GM04503 (cell line): ENCODE measurements around the gene RAB33B.
"Not testable (repeated sequence)": the region's sequence is repeated elsewhere in the genome, so short reads cannot be mapped to it uniquely, and the experiment has no call there.

Experiments used
- DNase-seq: peaks from one replicate; pipeline ENCODE4 v3.0.0-alpha.2; 2012; ENCODE audit warnings: low read depth

RAB33B gene

DNA sequence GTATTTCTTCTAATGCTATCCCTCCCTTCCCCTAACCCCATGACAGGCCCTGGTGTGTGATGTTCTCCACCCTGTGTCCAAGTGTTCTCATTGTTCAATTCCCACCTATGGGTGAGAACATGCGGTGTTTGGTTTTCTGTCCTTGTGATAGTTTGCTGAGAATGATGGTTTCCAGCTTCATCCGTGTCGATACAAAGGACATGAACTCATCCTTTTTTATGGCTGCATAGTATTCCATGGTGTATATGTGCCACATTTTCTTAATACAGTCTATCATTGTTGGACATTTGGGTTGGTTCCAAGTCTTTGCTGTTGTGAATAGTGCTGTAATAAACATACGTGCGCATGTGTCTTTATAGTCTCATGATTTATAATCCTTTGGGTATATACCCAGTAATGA lies 10.6 kb downstream of the RAB33B start:
- not testable (repeated sequence) for DNase-seq

DNA sequence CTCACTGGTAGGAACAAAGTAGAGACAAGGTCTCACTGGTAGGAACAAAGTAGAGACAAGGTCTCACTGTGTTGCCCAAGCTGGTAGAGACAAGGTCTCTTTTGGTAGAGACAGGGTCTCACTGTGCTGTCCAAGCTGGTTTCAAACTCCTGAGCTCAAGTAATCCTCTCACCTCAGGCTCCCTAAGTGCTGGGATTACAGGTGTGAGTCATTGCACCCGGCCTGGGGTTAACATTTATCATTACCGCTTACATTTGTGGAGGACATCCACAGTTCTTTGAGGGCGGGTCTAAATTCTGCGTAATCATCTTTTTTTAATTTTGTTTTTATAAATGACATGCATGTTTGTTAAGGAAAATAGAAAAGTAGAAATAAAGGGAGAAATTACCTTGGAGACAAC lies 12.0 kb downstream of the RAB33B start:
- DNase-seq, result no peak

DNA sequence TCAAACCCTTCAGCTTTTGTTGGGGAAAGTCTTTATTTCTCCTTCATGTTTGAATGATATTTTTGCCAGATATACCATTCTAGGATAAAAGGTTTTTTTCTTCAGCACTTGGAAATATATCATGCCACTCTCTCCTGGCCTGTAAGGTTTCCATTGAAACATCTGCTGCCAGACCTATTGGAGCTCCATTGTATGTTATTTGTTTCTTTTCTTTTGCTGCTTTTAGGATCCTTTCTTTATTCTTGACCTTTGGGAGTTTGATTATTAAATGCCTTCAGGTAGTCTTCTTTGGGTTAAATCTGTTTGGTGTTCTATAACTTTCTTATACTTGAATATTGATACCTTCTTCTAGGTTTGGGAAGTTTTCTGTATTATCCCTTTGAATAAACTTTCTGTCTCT lies 14.8 kb downstream of the RAB33B start:
- not testable (repeated sequence) for DNase-seq

DNA sequence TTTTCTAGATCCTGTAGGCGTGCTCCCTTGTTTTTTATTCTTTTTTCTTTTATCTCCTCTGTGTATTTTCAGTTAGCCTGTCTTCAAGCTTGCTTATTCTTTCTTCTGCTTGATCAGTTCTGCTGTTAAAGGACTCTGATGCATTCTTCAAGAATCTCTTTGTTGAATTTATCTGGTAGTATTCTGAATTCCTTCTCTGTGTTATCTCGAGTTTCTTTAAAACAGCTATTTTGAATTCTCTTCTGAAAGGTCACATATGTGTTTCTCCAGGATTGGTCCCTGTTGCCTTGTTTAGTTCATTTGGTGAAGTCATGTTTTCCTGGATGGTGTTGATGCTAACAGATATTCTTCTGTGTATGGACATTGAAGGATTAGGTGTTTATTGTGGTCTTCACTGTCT lies 15.3 kb downstream of the RAB33B start:
- DNase-seq, result no peak

DNA sequence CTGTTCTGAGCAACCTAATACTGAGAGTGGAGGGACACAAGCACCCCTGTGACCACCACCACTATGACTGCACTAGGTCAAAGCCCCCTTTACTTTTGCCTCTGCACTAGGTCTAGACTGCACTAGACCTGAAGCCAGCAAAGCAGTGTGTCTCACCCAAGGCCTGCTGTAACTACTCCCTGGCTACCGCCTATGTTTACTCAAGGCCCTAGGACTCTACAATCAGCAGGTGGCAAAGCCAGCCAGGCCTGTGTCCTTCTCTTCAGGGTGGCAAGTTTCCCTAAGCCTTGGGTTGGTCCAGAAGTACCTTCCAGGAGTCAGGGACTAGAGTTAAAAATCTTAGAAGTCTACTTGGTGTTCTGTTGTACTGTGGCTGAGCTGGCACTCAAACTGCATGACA lies 15.9 kb downstream of the RAB33B start:
- no peak for DNase-seq

DNA sequence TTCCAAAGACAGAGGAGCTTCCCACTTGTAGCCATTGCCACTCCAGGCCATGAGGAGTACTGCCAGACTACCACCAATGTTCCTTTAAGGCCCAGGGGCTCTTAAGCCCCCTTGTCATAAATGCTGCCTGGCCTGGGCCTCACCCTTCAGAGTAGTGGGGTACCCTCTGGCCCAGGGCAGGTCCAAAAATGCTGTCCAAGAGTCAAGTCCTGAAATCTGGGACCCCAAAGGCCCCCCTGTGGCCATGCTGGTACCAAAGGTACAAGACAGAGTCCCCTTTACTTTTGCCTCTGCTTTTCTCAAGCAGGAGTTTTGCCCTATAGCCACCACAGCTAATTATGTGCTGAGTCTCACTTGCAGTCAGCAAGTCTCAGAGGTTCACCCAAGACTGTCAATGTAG lies 16.4 kb downstream of the RAB33B start:
- DNase-seq, result no peak

DNA sequence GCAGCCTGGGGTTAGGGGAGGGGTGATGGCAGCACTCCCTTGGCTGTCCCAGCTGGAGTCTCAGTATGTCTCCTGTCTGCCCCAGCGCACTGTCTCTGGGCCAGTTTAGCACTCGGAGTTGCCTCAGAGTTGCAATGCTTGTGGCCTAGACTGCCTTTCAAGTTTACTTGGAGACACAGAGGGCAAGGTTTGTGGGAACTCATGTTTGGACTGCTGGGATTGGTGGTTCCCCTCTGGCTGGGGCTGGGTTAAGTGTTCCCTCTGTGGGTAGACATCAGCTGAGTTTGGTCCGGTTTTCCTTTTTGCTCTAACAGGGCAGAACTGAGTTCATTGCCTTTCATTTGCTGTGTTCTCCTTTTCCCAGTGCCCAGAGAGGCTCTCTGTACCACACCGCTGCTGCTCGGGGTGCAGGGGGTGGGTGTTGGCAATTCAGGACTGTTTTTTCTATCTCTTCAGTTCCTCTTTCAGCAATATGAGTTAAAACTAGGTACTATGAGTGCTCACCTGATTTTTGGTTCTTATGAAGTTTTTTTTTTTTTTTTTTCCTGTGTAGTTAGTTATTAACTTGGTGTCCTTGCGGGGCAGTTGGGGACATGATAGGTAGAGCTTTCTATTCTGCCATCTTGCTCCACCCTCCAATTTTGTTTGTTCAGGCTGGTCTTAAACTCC lies 17.2 kb downstream of the RAB33B start:
- no peak for DNase-seq

DNA sequence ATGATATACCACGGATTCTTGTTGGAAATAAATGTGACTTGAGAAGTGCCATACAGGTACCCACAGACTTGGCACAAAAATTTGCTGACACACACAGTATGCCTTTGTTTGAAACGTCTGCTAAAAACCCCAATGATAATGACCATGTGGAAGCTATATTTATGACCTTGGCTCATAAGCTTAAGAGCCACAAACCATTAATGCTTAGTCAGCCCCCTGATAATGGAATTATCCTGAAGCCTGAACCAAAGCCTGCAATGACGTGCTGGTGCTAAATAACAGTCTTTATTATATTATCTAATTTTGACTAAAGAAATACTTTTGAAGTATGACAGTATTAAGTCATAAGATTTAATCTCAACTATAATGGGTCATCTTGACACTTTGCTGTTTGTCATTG lies 18.9 kb downstream of the RAB33B start:
- no peak for DNase-seq

DNA sequence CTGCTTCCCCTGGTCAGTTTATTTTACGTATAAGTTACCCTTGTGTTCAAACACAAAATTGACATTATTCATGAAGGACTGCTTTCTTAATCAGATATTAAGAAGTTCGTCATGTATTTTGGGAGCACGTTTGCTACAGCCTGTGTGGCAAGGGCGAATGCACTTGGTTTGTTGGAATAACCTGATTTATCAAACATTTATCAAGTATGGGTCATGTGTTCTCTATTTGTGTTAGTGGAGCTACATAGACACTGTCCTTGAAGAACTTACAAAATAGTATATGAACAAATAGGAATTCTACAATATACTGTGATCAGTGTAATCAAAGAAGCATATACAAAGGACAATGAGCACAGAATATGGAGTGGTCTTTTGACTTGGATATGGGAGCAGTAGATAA lies 22.4 kb downstream of the RAB33B start:
- no peak for DNase-seq

DNA sequence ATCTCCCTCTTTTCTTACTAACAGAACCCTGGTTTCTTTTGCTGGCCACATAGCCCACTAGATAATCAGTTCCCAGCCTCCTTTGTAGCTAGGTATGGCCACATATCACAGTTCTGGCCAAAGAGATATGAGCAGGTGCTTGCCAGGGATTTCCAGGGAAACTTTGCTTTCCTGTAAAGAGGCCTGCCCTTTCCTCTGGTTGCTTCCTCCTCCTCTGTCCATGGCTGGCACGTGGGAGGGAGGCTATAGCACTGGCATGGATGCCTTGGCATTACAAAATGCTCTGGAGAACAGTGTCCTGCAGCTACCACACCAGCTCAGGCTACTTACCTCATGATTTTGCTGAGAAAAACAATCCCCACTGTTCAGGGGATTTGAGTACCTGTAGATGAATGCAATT lies 27.5 kb downstream of the RAB33B start:
- DNase-seq, result no peak

DNA sequence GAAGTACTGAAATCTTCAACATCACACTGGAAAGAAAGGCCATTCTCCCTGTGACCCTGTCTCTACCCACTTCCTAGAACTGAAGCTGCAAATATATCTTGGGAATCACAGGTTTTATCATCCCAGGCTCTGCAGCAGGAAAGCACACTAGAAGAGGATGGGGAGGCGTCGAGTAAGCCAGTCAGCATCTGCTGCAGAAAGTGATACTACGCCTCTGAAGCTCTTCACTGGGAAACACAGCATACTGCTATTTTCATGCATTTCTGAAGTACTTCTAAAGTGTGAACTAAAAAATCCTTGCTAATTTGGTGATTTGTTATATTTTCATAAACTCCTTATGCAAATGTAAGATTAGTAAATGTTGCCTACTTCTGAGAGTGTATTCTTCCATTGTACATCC lies 29.1 kb downstream of the RAB33B start:
- no peak for DNase-seq

DNA sequence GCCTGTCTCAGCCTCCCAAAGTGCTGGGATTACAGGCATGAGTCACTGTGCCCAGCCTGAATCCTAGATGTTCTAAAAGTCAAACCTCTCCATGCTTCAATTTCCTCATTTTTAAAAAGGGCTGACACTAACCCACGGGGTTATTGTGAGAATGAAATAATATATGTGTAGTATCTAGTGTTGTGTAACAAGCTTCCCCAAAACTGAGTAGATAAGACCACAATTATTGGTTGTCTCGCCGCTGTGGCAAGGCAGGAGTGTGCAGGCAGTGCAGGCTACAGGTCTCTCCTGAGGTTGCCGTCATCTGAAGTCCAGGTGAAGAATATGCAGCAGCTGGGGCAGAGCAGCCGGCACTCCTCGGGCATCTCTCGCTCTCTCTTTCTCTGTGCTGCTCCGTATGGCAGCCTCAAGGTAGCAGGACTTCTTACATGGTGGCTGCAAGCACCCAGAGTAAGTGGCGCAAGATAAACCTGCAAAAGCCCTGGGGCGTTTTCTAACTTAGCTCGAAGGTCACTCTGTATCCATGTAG lies 30.9 kb downstream of the RAB33B start:
- no peak for DNase-seq

DNA sequence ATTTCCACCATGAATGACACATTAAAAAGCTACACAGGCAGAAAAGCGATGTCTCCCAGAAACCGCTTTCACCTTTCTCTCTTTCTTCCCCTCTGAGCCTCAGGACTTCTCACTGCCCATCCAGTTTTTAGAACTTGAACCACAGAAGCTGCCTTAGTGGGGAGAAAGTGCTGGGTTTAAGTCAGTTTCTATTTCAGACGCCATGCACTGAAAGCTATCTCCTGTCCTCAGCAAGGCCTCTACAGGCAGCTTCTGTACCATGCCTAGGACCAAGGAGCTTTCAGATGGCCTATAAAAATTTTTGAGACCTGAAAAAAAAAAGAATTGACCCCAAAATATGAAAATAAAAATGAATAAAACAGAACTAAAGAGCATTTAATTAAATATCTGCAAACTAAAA lies 34.5 kb downstream of the RAB33B start:
- DNase-seq, result no peak

DNA sequence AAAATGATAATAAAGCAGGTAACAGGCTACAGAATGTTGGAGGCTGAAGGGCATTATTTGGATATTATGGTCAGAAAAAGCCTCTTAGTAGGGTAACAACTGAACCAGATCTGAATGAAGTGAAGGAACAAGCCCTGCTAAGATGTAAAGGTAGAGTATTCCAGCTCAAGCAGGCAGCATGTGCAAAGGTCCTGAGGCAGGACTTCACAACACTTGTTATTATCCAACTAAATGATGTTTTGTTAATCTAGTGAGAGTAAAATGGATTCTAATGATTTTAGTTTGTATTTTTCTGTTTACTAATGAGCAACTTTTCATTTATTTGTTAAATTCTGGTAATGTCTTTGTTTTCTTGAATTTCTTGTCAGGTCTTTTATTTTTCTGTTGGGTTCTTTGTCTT lies 35.7 kb downstream of the RAB33B start:
- no peak for DNase-seq

DNA sequence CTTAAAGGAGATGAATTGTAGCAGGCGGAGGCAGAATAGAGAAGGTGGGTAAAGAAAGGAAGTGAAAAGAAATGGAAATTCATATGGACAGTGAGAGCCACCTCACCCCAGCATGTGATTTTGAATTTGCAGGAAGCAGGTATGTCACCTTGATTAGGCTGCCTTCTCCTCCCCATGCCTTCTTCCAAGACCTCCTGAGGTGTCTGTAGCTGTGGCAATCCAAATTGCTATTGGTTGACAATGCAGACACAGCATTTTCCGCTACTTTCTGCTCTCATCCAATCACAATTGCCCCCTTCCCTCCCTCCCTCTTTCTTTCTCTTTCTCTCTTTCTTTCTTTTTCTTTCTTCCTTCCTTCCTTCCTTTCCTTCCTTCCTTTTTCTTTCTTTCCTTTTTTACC lies 38.5 kb downstream of the RAB33B start:
- no peak for DNase-seq

DNA sequence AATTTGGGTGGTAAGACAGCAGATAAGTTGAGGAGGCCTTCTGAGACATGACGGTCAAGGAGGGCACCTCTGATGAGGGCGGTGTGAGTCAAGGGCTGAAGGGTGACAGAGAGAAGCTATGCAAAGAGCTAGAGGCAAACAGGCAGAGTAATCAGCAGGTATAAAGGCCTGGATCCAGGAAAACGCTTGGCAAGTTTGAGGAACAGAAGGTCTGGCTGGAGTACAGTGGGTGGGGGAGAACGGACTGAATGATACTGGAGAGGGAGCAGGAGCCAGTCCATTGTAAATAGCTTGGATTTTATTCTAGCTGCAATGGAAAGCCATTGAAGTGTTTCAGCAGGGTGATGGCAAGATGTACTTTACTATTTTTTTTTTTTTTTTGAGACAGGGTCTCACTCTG lies 39.3 kb downstream of the RAB33B start:
- no peak for DNase-seq

DNA sequence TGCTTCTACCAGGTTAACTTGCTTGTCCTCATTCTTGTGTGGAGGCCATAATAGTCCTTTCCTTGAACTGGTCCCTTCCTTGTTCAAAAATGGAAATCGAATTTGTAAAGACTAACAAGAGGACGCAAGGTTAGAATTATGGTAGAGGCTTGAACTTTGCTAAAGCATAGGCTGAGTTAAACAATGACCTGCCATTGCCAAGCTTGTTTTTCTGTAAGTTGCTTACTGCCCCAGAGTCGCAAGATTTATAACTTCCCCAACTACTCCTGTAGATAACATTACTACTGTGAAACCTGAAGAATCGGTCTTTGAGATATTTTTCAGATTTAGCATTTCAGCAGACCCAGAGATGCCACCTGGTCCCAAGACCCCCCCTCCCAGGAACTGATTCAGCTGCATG lies 45.3 kb downstream of the RAB33B start:
- DNase-seq, result no peak

DNA sequence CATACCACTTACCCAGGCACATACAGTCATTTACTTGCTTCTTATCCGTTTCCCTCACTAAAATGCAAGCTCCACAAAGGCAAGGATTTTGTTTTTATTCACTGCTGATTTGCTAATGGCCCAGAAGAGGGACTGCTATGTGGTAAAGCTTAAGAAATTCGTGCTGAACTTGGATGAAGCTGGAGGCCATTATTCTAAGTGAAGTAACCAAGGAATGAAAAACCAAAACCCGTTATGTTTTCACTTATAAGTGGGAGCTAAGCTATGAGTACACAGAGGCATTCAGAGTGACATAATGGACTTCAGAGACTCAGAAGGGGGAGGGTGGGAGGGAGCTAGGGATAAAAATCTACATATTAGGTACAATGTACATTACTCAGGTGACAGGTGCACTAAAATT lies 47.2 kb downstream of the RAB33B start:
- DNase-seq, result peak; percentile 20

DNA sequence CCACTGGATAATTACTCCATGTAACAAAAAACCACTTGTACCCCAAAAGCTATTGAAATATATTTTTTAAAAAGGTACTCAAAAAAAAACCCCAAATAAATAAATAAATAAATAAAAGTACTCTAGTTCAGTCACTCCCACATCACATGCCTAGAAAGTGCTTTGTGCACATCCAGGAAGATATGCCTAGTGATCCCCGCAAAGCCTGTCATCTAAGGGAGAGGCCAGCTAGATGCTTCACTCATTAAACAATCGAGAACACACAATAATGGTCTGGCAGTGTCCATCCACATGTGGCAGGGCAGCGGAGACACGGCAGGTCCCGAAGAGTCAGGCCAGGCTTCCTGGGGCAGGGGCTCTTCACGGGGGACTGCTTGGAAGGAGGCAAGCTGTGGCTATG lies 47.6 kb downstream of the RAB33B start:
- DNase-seq, result no peak

DNA sequence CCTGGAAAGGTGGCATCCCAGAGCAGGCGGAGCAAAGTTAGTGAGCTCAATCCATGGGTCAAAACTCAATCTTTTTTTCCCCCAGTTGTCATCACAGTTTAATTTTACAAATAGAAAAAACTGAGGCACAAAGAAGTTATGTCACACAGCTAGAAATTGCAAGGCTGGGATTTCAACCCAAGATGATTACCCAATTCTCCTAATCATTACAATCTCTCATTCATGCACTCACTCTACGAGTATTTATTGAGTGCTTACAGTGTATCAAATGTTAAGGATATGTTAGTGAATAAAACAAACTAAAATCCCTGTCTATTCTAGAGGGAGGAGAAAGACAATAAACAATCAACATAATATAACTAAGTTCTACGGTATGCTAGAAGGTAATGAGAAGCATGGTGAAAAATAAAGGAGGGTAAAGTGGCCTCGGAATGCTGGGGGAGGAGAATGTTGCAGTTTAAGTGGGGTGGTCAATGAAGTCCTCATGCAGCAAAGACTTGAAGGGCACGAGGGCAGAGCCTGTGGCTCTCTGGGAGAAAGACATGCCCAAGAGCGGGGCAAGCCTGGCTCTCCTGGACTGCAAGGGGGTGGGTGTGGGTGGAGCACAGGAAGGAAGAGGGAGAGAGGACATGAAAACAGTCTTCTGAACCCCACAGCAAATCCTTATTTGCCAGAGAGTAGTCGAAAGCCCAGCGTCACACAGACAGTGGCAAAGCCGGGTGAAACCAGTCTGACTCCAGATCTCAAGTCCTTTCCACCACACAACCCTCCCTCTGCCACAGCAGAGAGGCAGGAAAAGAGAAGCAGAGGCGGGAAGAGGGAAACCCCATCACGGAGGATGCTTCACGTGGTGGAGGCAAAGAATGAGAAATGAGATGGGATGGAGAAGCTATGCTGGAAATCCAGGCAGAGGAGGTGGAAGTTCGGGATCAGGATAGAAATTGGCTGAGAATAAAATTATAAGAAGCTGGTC lies 48.3 kb downstream of the RAB33B start:
- no peak for DNase-seq

DNA sequence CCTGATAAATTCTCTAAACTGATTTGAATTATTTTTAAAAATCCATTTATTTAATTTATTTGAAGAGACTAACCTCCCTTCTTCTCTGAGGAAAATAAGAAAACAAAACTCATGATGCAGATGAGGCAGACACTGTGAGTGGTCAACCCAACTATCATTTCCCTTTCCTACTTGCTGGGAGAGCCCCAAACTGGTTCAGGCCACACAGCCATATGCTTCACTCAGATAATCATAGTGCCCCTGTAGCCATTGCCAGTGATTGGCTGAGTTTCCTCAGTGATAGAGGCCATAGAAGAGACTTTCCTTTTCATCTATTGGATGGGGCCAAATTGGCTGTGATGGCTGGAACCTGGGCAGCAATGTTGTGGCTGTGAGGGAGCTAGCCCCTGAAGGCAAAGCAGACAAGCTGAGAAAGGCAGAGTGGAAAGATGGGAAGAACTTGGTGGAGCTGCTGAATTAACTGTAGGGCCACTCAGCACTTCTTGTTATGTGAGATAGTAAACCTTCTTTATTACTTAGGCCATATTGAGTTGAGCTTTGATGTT lies 49.8 kb downstream of the RAB33B start:
- no peak for DNase-seq

DNA sequence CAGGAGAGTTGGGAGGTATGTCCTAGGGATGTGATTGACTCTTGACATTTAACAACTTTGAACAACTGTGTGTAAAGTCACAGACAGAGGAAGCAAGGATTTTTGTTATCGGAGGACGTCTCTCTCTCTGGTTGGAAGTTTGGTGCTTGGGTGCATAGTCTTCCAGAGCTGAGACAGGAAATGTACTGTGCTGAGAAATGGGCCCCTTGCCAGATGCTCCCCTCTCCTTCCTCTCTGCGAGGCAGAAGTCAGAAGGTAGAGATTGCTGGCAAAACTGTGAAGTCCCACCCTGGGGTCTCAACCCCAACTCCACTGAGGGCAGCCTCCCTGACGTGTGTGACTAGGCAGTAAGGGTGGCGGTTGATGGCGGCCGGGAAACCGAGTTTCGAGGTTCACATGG lies 52.9 kb downstream of the RAB33B start:
- DNase-seq, result no peak
